GM18907 (cell line): ENCODE measurements around the gene CLEC14A.

Experiments used
- ATAC-seq: cut with Tn5 transposase; IDR thresholded peaks from one replicate; pipeline ENCODE4 v1.9.1; 2021; ENCODE audit warnings: mild to moderate bottlenecking, moderate library complexity; ENCODE audit not compliant: unreplicated experiment

CLEC14A gene

GRCh38 chr14:38250331-38250730 is 5.6 kb downstream of the CLEC14A start:
- ATAC-seq, result no peak

- ATAC-seq, result no peak
Measured at GRCh38 chr14:38248321-38249028, 7.4 kb downstream of the CLEC14A start.

GRCh38 chr14:38243696-38244240 is 12.1 kb downstream of the CLEC14A start:
- no peak for ATAC-seq

GRCh38 chr14:38238878-38239277 is 17.0 kb downstream of the CLEC14A start:
- no peak for ATAC-seq

- ATAC-seq, result no peak
Measured at GRCh38 chr14:38238332-38238731, 17.6 kb downstream of the CLEC14A start.

- ATAC-seq, result no peak
Measured at GRCh38 chr14:38233218-38233617, 22.7 kb downstream of the CLEC14A start.

- no peak for ATAC-seq
Measured at GRCh38 chr14:38226366-38226765, 29.5 kb downstream of the CLEC14A start.

GRCh38 chr14:38225946-38226345 is 29.9 kb downstream of the CLEC14A start:
- no peak for ATAC-seq

- no peak for ATAC-seq
Measured at GRCh38 chr14:38224338-38224737, 31.6 kb downstream of the CLEC14A start.

- ATAC-seq, result no peak
Measured at GRCh38 chr14:38221077-38221476, 34.8 kb downstream of the CLEC14A start.

- ATAC-seq, result no peak
Measured at GRCh38 chr14:38217553-38217952, 38.3 kb downstream of the CLEC14A start.

- ATAC-seq, result no peak
Measured at GRCh38 chr14:38213001-38213400, 42.9 kb downstream of the CLEC14A start.

- no peak for ATAC-seq
Measured at GRCh38 chr14:38212111-38212510, 43.8 kb downstream of the CLEC14A start.

- ATAC-seq, result no peak
Measured at GRCh38 chr14:38211255-38211735, 44.6 kb downstream of the CLEC14A start.

- ATAC-seq, result no peak
Measured at GRCh38 chr14:38210587-38211216, 45.2 kb downstream of the CLEC14A start.

GRCh38 chr14:38209572-38210557 is 46.0 kb downstream of the CLEC14A start:
- no peak for ATAC-seq

GRCh38 chr14:38208618-38209562 is 47.0 kb downstream of the CLEC14A start:
- no peak for ATAC-seq

- no peak for ATAC-seq
Measured at GRCh38 chr14:38207736-38208617, 47.9 kb downstream of the CLEC14A start, which contains the start of gene SSTR1. SSTR1 (plus strand) TSS chr14:38207904; CDS start chr14:38209390, 1,486 bp downstream.

- ATAC-seq, result no peak
Measured at GRCh38 chr14:38207377-38207735, 48.5 kb downstream of the CLEC14A start.
